HG02970 (cell line): Measurements from ENCODE around the gene UBA1.

ENCODE experiments used
- ATAC-seq: cut with Tn5 transposase; IDR thresholded peaks from one replicate; pipeline ENCODE4 v1.9.1; 2021; ENCODE audit warnings: mild to moderate bottlenecking, moderate library complexity, moderate number of reproducible peaks; ENCODE audit not compliant: unreplicated experiment, low FRiP score

UBA1 gene

GRCh38 chrX:47193475-47194193, at the start of gene UBA1:
TSS of gene UBA1 (plus strand) at chrX:47193829. CDS start at chrX:47198803, 4,974 bp downstream.
- peak; percentile 68 for ATAC-seq

GRCh38 chrX:47143894-47144625, 49.6 kb upstream of the UBA1 start:
- ATAC-seq = peak; percentile 14

- peak; percentile 82 for ATAC-seq
Observed at GRCh38 chrX:47144626-47145394, 48.8 kb upstream of the UBA1 start, which contains the start of the genes NDUFB11 and RBM10. TSS of gene NDUFB11 (minus strand) at chrX:47144702. CDS start at chrX:47144679, 23 bp downstream. TSS of gene RBM10 (plus strand) at chrX:47145221. CDS start at chrX:47147482, 2,261 bp downstream.

GRCh38 chrX:47145395-47146120, 48.1 kb upstream of the UBA1 start:
- peak; percentile 11 for ATAC-seq

GRCh38 chrX:47146121-47146935, 47.3 kb upstream of the UBA1 start:
- no peak for ATAC-seq

GRCh38 chrX:47146936-47147859, 46.4 kb upstream of the UBA1 start:
- no peak for ATAC-seq

GRCh38 chrX:47148946-47149345, 44.7 kb upstream of the UBA1 start:
- ATAC-seq = no peak

GRCh38 chrX:47151435-47151834, 42.2 kb upstream of the UBA1 start:
- ATAC-seq = no peak

- no peak for ATAC-seq
Observed at GRCh38 chrX:47156611-47157520, 36.8 kb upstream of the UBA1 start.

GRCh38 chrX:47158131-47158530, 35.5 kb upstream of the UBA1 start:
- no peak for ATAC-seq

GRCh38 chrX:47158781-47159180, 34.8 kb upstream of the UBA1 start:
- no peak for ATAC-seq

GRCh38 chrX:47160781-47161180, 32.8 kb upstream of the UBA1 start:
- ATAC-seq = no peak

- ATAC-seq = no peak
Observed at GRCh38 chrX:47162927-47163583, 30.6 kb upstream of the UBA1 start.

- no peak for ATAC-seq
Observed at GRCh38 chrX:47164420-47164819, 29.2 kb upstream of the UBA1 start.

- no peak for ATAC-seq
Observed at GRCh38 chrX:47166126-47166525, 27.5 kb upstream of the UBA1 start.

- ATAC-seq = no peak
Observed at GRCh38 chrX:47168495-47169073, 25.0 kb upstream of the UBA1 start.

- no peak for ATAC-seq
Observed at GRCh38 chrX:47169273-47169672, 24.4 kb upstream of the UBA1 start.
